Measurements from ENCODE around the gene SRSF11. TPM values are rescaled to one million over a fixed set of nuclear protein-coding genes. Genes with fewer than 3 reads are reported as not detected.

Gene SRSF11
- total and polyA plus RNA-seq, 8 donors, result 42.8 to 436 (median 265) TPM

DNA sequence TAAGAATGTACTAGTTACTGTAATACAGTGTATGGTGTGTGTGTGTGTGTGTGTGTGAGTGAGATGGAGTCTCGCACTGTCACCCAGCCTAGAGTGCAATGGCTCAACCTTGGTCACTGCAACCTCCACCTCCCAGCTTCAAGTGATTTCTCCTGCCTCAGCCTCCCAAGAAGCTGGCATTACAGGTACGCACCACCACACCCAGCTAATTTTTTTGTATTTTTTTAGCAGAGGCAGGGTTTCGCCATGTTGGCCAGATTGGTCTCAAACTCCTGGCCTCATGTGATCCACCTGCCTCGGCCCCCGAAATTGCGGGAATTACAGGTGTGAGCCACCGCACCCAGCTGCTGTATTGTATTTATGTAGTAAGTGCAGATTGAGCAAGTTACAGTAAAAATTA, 12.9 kb upstream of the SRSF11 start:
- no peak for TF ChIP-seq POLR2AphosphoS5 (IDR thresholded peaks at IDR 0.05)
- TF ChIP-seq, protein P1, sequence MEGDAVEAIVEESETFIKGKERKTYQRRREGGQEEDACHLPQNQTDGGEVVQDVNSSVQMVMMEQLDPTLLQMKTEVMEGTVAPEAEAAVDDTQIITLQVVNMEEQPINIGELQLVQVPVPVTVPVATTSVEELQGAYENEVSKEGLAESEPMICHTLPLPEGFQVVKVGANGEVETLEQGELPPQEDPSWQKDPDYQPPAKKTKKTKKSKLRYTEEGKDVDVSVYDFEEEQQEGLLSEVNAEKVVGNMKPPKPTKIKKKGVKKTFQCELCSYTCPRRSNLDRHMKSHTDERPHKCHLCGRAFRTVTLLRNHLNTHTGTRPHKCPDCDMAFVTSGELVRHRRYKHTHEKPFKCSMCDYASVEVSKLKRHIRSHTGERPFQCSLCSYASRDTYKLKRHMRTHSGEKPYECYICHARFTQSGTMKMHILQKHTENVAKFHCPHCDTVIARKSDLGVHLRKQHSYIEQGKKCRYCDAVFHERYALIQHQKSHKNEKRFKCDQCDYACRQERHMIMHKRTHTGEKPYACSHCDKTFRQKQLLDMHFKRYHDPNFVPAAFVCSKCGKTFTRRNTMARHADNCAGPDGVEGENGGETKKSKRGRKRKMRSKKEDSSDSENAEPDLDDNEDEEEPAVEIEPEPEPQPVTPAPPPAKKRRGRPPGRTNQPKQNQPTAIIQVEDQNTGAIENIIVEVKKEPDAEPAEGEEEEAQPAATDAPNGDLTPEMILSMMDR (IDR thresholded peaks at IDR 0.05), result no peak
- TF ChIP-seq POLR2A (IDR thresholded peaks at IDR 0.05), result no peak
- TF ChIP-seq EP300 (IDR thresholded peaks at IDR 0.05), result no peak
- Histone ChIP-seq H3K4me1 (peaks cover 31 to 81% (median 59%) of the 10 kb centered on the region in 4 donors), H3K27ac (no peak overlapping the region), H3K36me3 (peaks cover 4 to 19% (median 11%) of the 10 kb centered on the region in 4 donors), H3K9me3 (no peaks in the 10 kb centered on the region), H3K27me3 (no peaks in the 10 kb centered on the region), H3K4me3 (no peak overlapping the region)
- intact Hi-C loops (cut with DNase I; ENCODE audit: low total_unique reads), result no loop called here
- WGBS, 5 donors, result 95 to 99% (median 96%) methylated on average over 7 of the region's 7 CpGs
- no peak for DNase-seq

DNA sequence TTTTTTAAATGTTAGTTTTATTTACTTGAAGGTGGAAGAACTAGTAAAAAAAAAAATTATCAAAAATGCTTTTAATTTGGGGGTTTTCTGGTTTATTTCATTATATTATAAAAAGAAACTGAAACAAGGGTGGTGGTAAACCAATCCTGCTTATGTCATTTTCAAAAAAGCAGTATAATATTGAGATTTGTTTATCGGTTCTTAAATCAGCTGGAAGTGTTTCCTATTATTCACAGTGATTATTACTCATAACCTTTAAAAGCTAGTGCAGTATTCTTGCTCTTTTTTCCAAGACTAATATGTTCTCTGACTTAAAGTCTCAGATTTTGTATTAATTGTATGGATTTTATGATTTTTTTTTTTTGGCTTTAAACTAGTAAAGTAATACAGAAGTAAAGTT, 10.4 kb upstream of the SRSF11 start:
- peak overlapping the region in 1 of 5 donors; percentile 20 for H3K27ac ChIP-seq
- H3K9me3 ChIP-seq, result no peaks in the 10 kb centered on the region
- no peaks in the 10 kb centered on the region for H3K27me3 ChIP-seq
- no peak overlapping the region for H3K4me3 ChIP-seq
- H3K36me3 ChIP-seq, result peaks cover 4 to 28% (median 18%) of the 10 kb centered on the region in 4 donors
- intact Hi-C loops (cut with DNase I; ENCODE audit: low total_unique reads), result no loop called here
- WGBS, 5 donors, result 59 to 79% (median 67%) methylated on average over 1 of the region's 1 CpG
- peaks cover 21 to 80% (median 49%) of the 10 kb centered on the region in 4 donors for H3K4me1 ChIP-seq
- no peak for DNase-seq
- TF ChIP-seq EP300 (IDR thresholded peaks at IDR 0.05) (no peak), POLR2A (IDR thresholded peaks at IDR 0.05) (no peak), POLR2AphosphoS5 (IDR thresholded peaks at IDR 0.05) (no peak)
- TF ChIP-seq, protein P1 (IDR thresholded peaks at IDR 0.05), result no peak

DNA sequence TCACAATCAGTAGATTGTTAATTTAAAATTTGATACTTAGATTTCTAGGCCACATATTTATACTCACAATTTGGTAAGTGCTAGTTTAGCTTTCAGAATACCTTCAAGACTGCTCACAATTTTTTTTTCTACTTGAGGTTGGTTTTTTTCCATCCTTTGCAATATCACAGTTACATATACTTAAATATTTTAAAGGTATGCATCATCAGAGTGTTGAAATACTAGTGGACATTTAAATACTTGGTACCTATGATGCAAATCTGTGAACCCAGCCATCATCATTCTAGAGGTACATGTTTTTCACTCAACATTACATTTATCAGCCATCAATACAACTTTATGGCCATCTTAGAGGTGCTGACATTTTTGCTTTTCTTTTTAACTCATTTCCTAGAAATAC, 9.6 kb upstream of the SRSF11 start:
- Histone ChIP-seq H3K4me3 (no peak overlapping the region), H3K9me3 (no peaks in the 10 kb centered on the region), H3K36me3 (peaks cover 4 to 31% (median 24%) of the 10 kb centered on the region in 4 donors), H3K4me1 (peaks cover 17 to 76% (median 46%) of the 10 kb centered on the region in 4 donors), H3K27ac (no peak overlapping the region), H3K27me3 (no peaks in the 10 kb centered on the region)
- no peak for TF ChIP-seq POLR2A (IDR thresholded peaks at IDR 0.05)
- TF ChIP-seq POLR2AphosphoS5 (IDR thresholded peaks at IDR 0.05), result no peak
- TF ChIP-seq EP300 (IDR thresholded peaks at IDR 0.05), result no peak
- TF ChIP-seq, protein P1 (IDR thresholded peaks at IDR 0.05), result no peak
- intact Hi-C loops (cut with DNase I; ENCODE audit: low total_unique reads), result no loop called here
- DNase-seq, result no peak

DNA sequence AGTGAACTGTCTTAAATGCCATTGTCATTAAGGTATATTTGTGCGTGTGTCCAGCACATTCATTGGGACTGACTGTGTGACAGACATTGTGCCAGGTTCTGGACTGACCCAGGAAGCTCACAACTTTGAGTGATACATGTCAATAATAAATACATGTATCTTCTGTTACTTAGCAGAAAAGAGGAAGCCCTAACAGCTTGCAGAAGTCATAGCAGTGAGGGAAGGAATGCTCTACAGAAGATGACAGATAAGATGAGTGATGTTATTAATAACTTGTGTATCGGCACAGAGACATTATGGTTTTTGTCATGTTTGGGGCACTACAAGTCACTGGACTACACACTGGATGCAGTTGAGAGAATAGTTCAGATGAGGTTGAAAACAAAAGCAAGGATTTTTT, 1.2 kb upstream of the SRSF11 start:
- H3K9me3 ChIP-seq, result no peaks in the 10 kb centered on the region
- H3K27ac ChIP-seq, result peak overlapping the region in 1 of 5 donors; percentile 97
- peaks cover 0 to 39% (median 32%) of the 10 kb centered on the region in 4 donors for H3K36me3 ChIP-seq
- WGBS, 5 donors, result 79 to 95% (median 91%) methylated on average over 2 of the region's 2 CpGs
- intact Hi-C loops (cut with DNase I; ENCODE audit: low total_unique reads), result no loop called here
- TF ChIP-seq EP300 (IDR thresholded peaks at IDR 0.05), result no peak
- TF ChIP-seq, protein P1 (IDR thresholded peaks at IDR 0.05), result no peak
- no peak for TF ChIP-seq POLR2AphosphoS5 (IDR thresholded peaks at IDR 0.05)
- no peak for TF ChIP-seq POLR2A (IDR thresholded peaks at IDR 0.05)
- H3K4me3 ChIP-seq, result peak overlapping the region in 1 of 4 donors; percentile 65
- DNase-seq, result no peak
- H3K4me1 ChIP-seq, result peaks cover 18 to 49% (median 37%) of the 10 kb centered on the region in 4 donors
- no peaks in the 10 kb centered on the region for H3K27me3 ChIP-seq

Data from stomach (tissue), 9 donors.